Neutrophil (primary cell): Measurements from ENCODE around the gene PRSS27.
"Not testable (repeated sequence)": the region's sequence is repeated elsewhere in the genome, so short reads cannot be mapped to it uniquely, and the experiment has no call there.

Experiments
- H3K27ac ChIP-seq: fragments of 200-600 bp; sonication (generic); 2 replicates; pipeline ENCODE4 v1.5.1; 2016; ENCODE audit warnings: mild to moderate bottlenecking, moderate library complexity
- H3K27me3 ChIP-seq: fragments of 200-600 bp; sonication (generic); 2 replicates; pipeline ENCODE4 v1.6.0; 2016; ENCODE audit warnings: mild to moderate bottlenecking
- H3K36me3 ChIP-seq: fragments of 200-600 bp; sonication (generic); 2 replicates; pipeline ENCODE4 v1.5.1; 2017
- H3K4me1 ChIP-seq, 2 experiments: fragments of 200-600 bp in 1 of 2; sonication (generic) in 1 of 2; 1 replicate in 1 of 2; 2 replicates in 1 of 2; pipeline versions ENCODE4 v1.5.1 to v1.6.1; 2013 to 2016; ENCODE audit warnings: low read depth in 1 of 2, low read length in 1 of 2, mild to moderate bottlenecking in 1 of 2, moderate library complexity in 1 of 2; ENCODE audit not compliant: control insufficient read depth in 1 of 2, insufficient read depth in 1 of 2
- H3K4me3 ChIP-seq, 2 experiments: fragments of 200-600 bp in 1 of 2; sonication (generic) in 1 of 2; 1 replicate in 1 of 2; 2 replicates in 1 of 2; pipeline ENCODE4 v1.5.1; 2013 to 2016; ENCODE audit warnings: low read depth in 1 of 2, low read length in 1 of 2, mild to moderate bottlenecking in 1 of 2, moderate library complexity in 1 of 2
- H3K9me3 ChIP-seq: fragments of 200-600 bp; sonication (generic); 2 replicates; pipeline ENCODE4 v1.5.1; 2016
- CTCF ChIP-seq: fragments of 200-600 bp; sonication (generic); IDR thresholded peaks from 2 replicates; pipeline ENCODE4 v1.5.1; 2016; ENCODE audit warnings: antibody characterized with exemption

Gene PRSS27

DNA sequence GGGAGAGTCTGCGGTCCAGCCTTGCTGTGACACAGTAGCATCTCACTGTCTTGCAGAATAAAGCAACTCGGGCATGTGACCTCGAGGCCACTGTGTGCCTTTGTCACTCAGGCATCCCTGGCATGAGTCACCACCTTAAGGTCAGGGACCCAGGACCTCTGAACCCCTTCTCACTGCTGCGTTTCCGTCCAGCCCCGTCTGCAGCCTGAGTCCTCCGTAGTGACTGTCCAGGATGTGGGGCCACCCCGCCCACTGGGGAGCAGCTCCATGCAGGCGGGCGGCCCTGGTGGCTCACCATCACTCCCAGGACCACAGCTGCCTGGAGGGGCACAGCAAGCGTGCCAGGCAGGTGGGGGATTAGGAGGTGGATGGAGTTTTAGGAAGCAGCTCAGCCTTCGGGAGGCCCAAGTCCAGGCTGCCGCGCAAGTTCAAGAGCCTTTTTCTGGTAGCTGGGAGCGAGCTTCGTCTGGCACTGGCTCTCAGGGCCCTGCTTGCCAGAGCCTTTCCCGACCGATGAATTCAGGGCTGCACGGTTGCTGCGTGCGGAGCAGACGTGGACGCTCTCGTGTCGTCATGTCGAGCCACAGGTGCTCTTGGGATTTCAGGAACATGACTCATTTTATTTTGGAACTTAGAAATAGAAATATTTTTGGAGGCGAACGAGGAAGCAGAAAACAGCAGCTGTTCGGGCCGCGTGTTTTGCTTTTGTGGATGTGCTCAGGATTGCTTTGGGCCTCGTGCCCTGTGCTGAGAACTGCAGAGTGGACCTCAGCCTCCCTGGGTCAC, 20.9 kb downstream of the PRSS27 start:
- Histone ChIP-seq H3K4me1 (no peaks in the 10 kb centered on the region), H3K9me3 (no peaks in the 10 kb centered on the region), H3K36me3 (peaks cover 79% of the 10 kb centered on the region), H3K4me3 (no peak overlapping the region), H3K27ac (no peak overlapping the region), H3K27me3 (no peaks in the 10 kb centered on the region)
- TF ChIP-seq CTCF: no peak

GRCh38 chr16:2698103-2698870, 21.7 kb downstream of the PRSS27 start:
- Histone ChIP-seq H3K36me3 (peaks cover 70% of the 10 kb centered on the region), H3K4me3 (no peak overlapping the region), H3K9me3 (no peaks in the 10 kb centered on the region), H3K27ac (no peak overlapping the region), H3K27me3 (no peaks in the 10 kb centered on the region), H3K4me1 (no peaks in the 10 kb centered on the region)
- TF ChIP-seq CTCF: no peak

- H3K36me3 ChIP-seq: peaks cover 66% of the 10 kb centered on the region
- TF ChIP-seq CTCF: no peak
- no peak overlapping the region for H3K4me3 ChIP-seq
- H3K27me3 ChIP-seq: no peaks in the 10 kb centered on the region
- H3K9me3 ChIP-seq: no peaks in the 10 kb centered on the region
- no peaks in the 10 kb centered on the region for H3K4me1 ChIP-seq
- H3K27ac ChIP-seq: no peak overlapping the region
Observed at GRCh38 chr16:2697401-2697948, 22.5 kb downstream of the PRSS27 start.

GRCh38 chr16:2696601-2697250, 23.3 kb downstream of the PRSS27 start:
- H3K27ac ChIP-seq, H3K27me3 ChIP-seq, H3K4me3 ChIP-seq, H3K9me3 ChIP-seq, H3K4me1 ChIP-seq: not testable (repeated sequence)
- peaks cover 65% of the 10 kb centered on the region for H3K36me3 ChIP-seq

DNA sequence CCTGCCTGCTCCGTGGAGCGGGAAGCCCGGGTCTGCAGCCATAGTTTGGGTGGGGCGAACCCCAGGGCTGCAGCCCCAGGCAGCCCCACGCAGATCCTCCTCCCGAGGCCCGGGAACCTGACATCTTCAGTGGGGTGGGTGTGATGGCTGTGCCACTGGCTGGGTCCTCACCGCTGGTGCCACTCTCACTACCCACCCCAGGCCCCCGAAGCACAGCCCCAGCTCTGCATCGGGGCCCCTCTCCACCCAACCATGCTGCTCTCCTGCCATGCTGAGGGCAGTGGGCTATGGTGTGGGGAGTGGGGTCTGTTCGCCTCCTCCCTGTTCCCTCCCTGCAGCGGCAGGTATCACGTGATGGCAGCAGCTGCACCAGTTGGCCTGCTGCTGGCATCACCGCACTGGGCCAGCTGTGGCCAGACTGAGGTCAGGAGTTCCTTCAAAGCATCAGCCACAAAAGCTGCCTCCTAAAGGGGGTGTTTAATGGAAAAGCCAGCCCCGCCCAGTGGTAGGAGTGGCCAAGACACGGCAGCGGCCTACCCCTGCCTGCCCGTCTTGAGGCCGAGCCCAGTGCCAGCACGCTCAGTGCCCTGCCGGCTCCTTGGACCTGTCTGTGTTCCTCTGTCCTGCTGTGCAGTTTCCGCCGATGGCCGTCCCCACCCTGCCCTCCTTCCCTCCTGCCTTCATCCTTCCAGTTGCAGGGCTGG, 26.9 kb downstream of the PRSS27 start:
- Histone ChIP-seq H3K36me3 (peaks cover 39% of the 10 kb centered on the region), H3K27me3 (no peaks in the 10 kb centered on the region), H3K4me3 (no peak overlapping the region), H3K9me3 (no peaks in the 10 kb centered on the region), H3K4me1 (peaks cover 0 to 5% of the 10 kb centered on the region in 2 experiments), H3K27ac (no peak overlapping the region)
- TF ChIP-seq CTCF: no peak
